Ishikawa (cell line): ENCODE data around the gene ADAM22.

Source experiments
- CEBPB ChIP-seq: IDR thresholded peaks from 2 replicates; pipeline ENCODE4 v1.6.1; 2012
- MAX ChIP-seq: IDR thresholded peaks from 2 replicates; pipeline ENCODE4 v1.6.1; 2012
- NFIC ChIP-seq: IDR thresholded peaks from 2 replicates; pipeline ENCODE4 v1.6.1; 2012
- REST ChIP-seq: IDR thresholded peaks from 2 replicates; pipeline ENCODE4 v1.6.1; 2012; ENCODE audit warnings: low read depth, mild to moderate bottlenecking
- TCF12 ChIP-seq: IDR thresholded peaks from 2 replicates; pipeline ENCODE4 v1.6.1; 2012; ENCODE audit warnings: low read depth
- YY1 ChIP-seq: IDR thresholded peaks from 2 replicates; pipeline ENCODE4 v1.6.1; 2012; ENCODE audit warnings: low read depth

GRCh38 chr7:88191911-88192310 lies 257.9 kb downstream of the ADAM22 start:
- TF ChIP-seq NFIC (no peak), YY1 (no peak), TCF12 (no peak), CEBPB (no peak), MAX (no peak), REST (no peak)
